NT2/D1 (cell line): ENCODE measurements around the gene APOA1.
"Not testable (repeated sequence)": the region's sequence is repeated elsewhere in the genome, so short reads cannot be mapped to it uniquely, and the experiment has no call there.

Experiments used
- DNase-seq: peaks from one replicate; pipeline ENCODE4 v3.0.0-alpha.2; 2011; ENCODE audit warnings: low read depth, low spot score
- H3K27me3 ChIP-seq: 2 replicates; pipeline ENCODE4 v1.6.0; 2011; ENCODE audit warnings: mild to moderate bottlenecking; ENCODE audit not compliant: insufficient read length, insufficient read depth
- H3K36me3 ChIP-seq: 2 replicates; pipeline ENCODE4 v1.6.1; 2011; ENCODE audit warnings: mild to moderate bottlenecking, low read length, mixed read lengths; ENCODE audit not compliant: insufficient read depth, insufficient read length
- H3K4me1 ChIP-seq: 2 replicates; pipeline ENCODE4 v1.5.1; 2011; ENCODE audit not compliant: insufficient read depth, insufficient read length
- H3K4me3 ChIP-seq: 2 replicates; pipeline ENCODE4 v1.5.1; 2011; ENCODE audit warnings: low read depth; ENCODE audit not compliant: insufficient read length
- H3K9ac ChIP-seq: 2 replicates; pipeline ENCODE4 v1.6.0; 2011; ENCODE audit warnings: low read depth; ENCODE audit not compliant: insufficient read length
- H3K9me3 ChIP-seq: 2 replicates; pipeline ENCODE4 v1.5.1; 2011; ENCODE audit warnings: mild to moderate bottlenecking, low read length; ENCODE audit not compliant: insufficient read depth
- SUZ12 ChIP-seq: IDR thresholded peaks from 2 replicates; pipeline ENCODE4 v1.6.1; 2011; ENCODE audit not compliant: insufficient read length, insufficient read depth; ENCODE audit errors: extremely low read depth
- YY1 ChIP-seq: IDR thresholded peaks from 2 replicates; pipeline ENCODE4 v1.6.1; 2011; ENCODE audit not compliant: insufficient read length, insufficient read depth
- ZNF274 ChIP-seq: IDR thresholded peaks from 2 replicates; pipeline ENCODE4 v1.6.1; 2011; ENCODE audit warnings: mild to moderate bottlenecking, low read depth, low read length

The APOA1 gene

GRCh38 chr11:116808262-116809175 lies 28.9 kb downstream of the APOA1 start:
- Histone ChIP-seq H3K27me3 (no peaks in the 10 kb centered on the region), H3K4me1 (no peaks in the 10 kb centered on the region), H3K9ac (no peak overlapping the region), H3K4me3 (no peak overlapping the region), H3K9me3 (no peaks in the 10 kb centered on the region), H3K36me3 (no peaks in the 10 kb centered on the region)
- no peak for TF ChIP-seq ZNF274
- no peak for TF ChIP-seq YY1
- TF ChIP-seq SUZ12, result no peak
- no peak for DNase-seq

GRCh38 chr11:116807601-116808261 lies 29.7 kb downstream of the APOA1 start:
- H3K4me1 ChIP-seq, result no peaks in the 10 kb centered on the region
- no peak for DNase-seq
- H3K36me3 ChIP-seq, result no peaks in the 10 kb centered on the region
- no peaks in the 10 kb centered on the region for H3K27me3 ChIP-seq
- no peak for TF ChIP-seq YY1
- H3K4me3 ChIP-seq, result no peak overlapping the region
- no peak overlapping the region for H3K9ac ChIP-seq
- H3K9me3 ChIP-seq, result no peaks in the 10 kb centered on the region

GRCh38 chr11:116804001-116804400 lies 33.4 kb downstream of the APOA1 start:
- Histone ChIP-seq H3K4me1 (no peaks in the 10 kb centered on the region), H3K4me3 (no peak overlapping the region), H3K9me3 (no peaks in the 10 kb centered on the region), H3K36me3 (no peaks in the 10 kb centered on the region), H3K9ac (no peak overlapping the region), H3K27me3 (no peaks in the 10 kb centered on the region)
- no peak for DNase-seq
- TF ChIP-seq YY1 (no peak), SUZ12 (no peak), ZNF274 (no peak)

- H3K4me1 ChIP-seq, H3K9me3 ChIP-seq, DNase-seq, H3K36me3 ChIP-seq, H3K9ac ChIP-seq, H3K4me3 ChIP-seq, H3K27me3 ChIP-seq: not testable (repeated sequence)
These were observed 35.8 kb downstream of the APOA1 start for GRCh38 chr11:116801662-116802061.

- TF ChIP-seq YY1 (no peak), SUZ12 (no peak), ZNF274 (no peak)
- Histone ChIP-seq H3K27me3 (no peaks in the 10 kb centered on the region), H3K9ac (no peak overlapping the region), H3K36me3 (no peaks in the 10 kb centered on the region), H3K9me3 (no peaks in the 10 kb centered on the region), H3K4me1 (no peaks in the 10 kb centered on the region), H3K4me3 (no peak overlapping the region)
- no peak for DNase-seq
These were observed 36.8 kb downstream of the APOA1 start for GRCh38 chr11:116800610-116801009.

- TF ChIP-seq ZNF274 (no peak), SUZ12 (no peak), YY1 (no peak)
- H3K27me3 ChIP-seq, result no peaks in the 10 kb centered on the region
- no peak overlapping the region for H3K9ac ChIP-seq
- no peaks in the 10 kb centered on the region for H3K9me3 ChIP-seq
- H3K4me3 ChIP-seq, result no peak overlapping the region
- no peak for DNase-seq
- H3K36me3 ChIP-seq, result no peaks in the 10 kb centered on the region
- H3K4me1 ChIP-seq, result no peaks in the 10 kb centered on the region
These were observed 39.1 kb downstream of the APOA1 start for GRCh38 chr11:116798368-116798767.

GRCh38 chr11:116797816-116798215 lies 39.6 kb downstream of the APOA1 start:
- H3K4me3 ChIP-seq, result no peak overlapping the region
- H3K9ac ChIP-seq, result no peak overlapping the region
- no peaks in the 10 kb centered on the region for H3K4me1 ChIP-seq
- DNase-seq, result no peak
- no peak for TF ChIP-seq SUZ12
- H3K9me3 ChIP-seq, result no peaks in the 10 kb centered on the region
- no peaks in the 10 kb centered on the region for H3K36me3 ChIP-seq
- no peaks in the 10 kb centered on the region for H3K27me3 ChIP-seq
